Endothelial cell of umbilical vein (primary cell): Measurements from ENCODE around the gene PLEKHG5. TPM values are rescaled to one million over a fixed set of nuclear protein-coding genes. Genes with fewer than 3 reads are reported as not detected.
"Not testable (repeated sequence)": the region's sequence is repeated elsewhere in the genome, so short reads cannot be mapped to it uniquely, and the experiment has no call there.

Experiments used
- BruUV-seq: library from RNA; stranded (reverse); fragments of 400-500 nt; replicated peaks from 2 replicates; lab custom pipeline; 2021; lab: Mats Ljungman, UMichigan
- CTCF ChIA-PET: fragments of 300-600, 350-600 bp; sonication (Branson Sonifier 250); formaldehyde crosslinking; loops from one replicate; lab custom pipeline; 2021; ENCODE audit warnings: antibody characterized with exemption, inconsistent platforms; lab: Charles Lee
- POLR2A ChIA-PET: fragments of 300-600, 350-600 bp; sonication (Branson Sonifier 250); formaldehyde crosslinking; loops from one replicate; lab custom pipeline; 2021; ENCODE audit warnings: antibody characterized with exemption, inconsistent platforms; lab: Charles Lee
- DNase-seq: peaks from one replicate; pipeline ENCODE4 v3.0.0-alpha.2; 2011; ENCODE audit warnings: low read depth, low spot score
- FAIRE-seq: peaks from 2 replicates; lab custom pipeline; 2011; peaks lifted over from hg19 to GRCh38; lab: Jason Lieb, UNC
- H2AFZ ChIP-seq: 2 replicates; pipeline ENCODE4 v1.6.0; 2012; ENCODE audit warnings: low read depth, low read length, control low read depth, inconsistent platforms
- H3K27ac ChIP-seq: 2 replicates; pipeline ENCODE4 v1.5.1; 2011; ENCODE audit warnings: low read depth, mild to moderate bottlenecking, control low read depth, low read length, moderate library complexity; ENCODE audit not compliant: insufficient read depth
- H3K27me3 ChIP-seq, 2 experiments: 2 replicates each; pipeline versions ENCODE4 v1.6.0 to v1.6.1; 2011; ENCODE audit warnings: low read length in 2 of 2, mixed read lengths in 1 of 2; ENCODE audit not compliant: control insufficient read depth in 2 of 2, insufficient read depth in 2 of 2
- H3K36me3 ChIP-seq, 2 experiments: 2 replicates in 1 of 2; 3 replicates in 1 of 2; pipeline ENCODE4 v1.5.1; 2011; ENCODE audit warnings: low read length in 2 of 2, mild to moderate bottlenecking in 1 of 2, moderate library complexity in 1 of 2; ENCODE audit not compliant: control insufficient read depth in 2 of 2, insufficient read depth in 2 of 2; ENCODE audit errors: extremely low read depth in 1 of 2
- H3K4me1 ChIP-seq: 3 replicates; pipeline ENCODE4 v1.5.1; 2011; ENCODE audit warnings: mild to moderate bottlenecking, low read length; ENCODE audit not compliant: control insufficient read depth, insufficient read depth; ENCODE audit errors: extremely low read depth
- H3K4me2 ChIP-seq: 2 replicates; pipeline ENCODE4 v1.6.1; 2011; ENCODE audit warnings: low read length, control low read depth, mixed read lengths; ENCODE audit not compliant: insufficient read depth
- H3K4me3 ChIP-seq, 3 experiments: fragments of 200-600 bp in 1 of 3; sonication (generic), shearing (Covaris generic) in 1 of 3; replicated peaks in 1 of 3; 2 replicates each; pipeline ENCODE4 v1.5.1; 2011 to 2016; ENCODE audit warnings: control low read depth in 3 of 3, low read length in 3 of 3, mild to moderate bottlenecking in 2 of 3, inconsistent platforms in 1 of 3, low read depth in 1 of 3, moderate library complexity in 1 of 3; ENCODE audit not compliant: insufficient read depth in 1 of 3
- H3K79me2 ChIP-seq: 2 replicates; pipeline ENCODE4 v1.6.0; 2012; ENCODE audit warnings: low read length, inconsistent platforms; ENCODE audit not compliant: control insufficient read depth, insufficient read depth
- H3K9ac ChIP-seq: replicated peaks from 2 replicates; pipeline ENCODE3; 2011; ENCODE audit warnings: low read length, control low read depth; ENCODE audit not compliant: insufficient read depth; ENCODE audit errors: extremely low read depth
- H3K9me1 ChIP-seq: replicated peaks from 3 replicates; pipeline ENCODE4 v1.6.0; 2011; ENCODE audit warnings: mild to moderate bottlenecking, low read length; ENCODE audit not compliant: control insufficient read depth, insufficient read depth; ENCODE audit errors: extremely low read depth
- H3K9me3 ChIP-seq: replicated peaks from 2 replicates; pipeline ENCODE4 v1.5.1; 2012; ENCODE audit warnings: low read length, inconsistent platforms; ENCODE audit not compliant: control insufficient read depth, insufficient read depth
- H4K20me1 ChIP-seq: replicated peaks from 2 replicates; pipeline ENCODE3; 2011; ENCODE audit warnings: mild to moderate bottlenecking, low read length; ENCODE audit not compliant: control insufficient read depth, insufficient read depth; ENCODE audit errors: extremely low read depth
- CTCF ChIP-seq, 2 donors: IDR thresholded peaks; 1 replicate in 1 of 2; 2 replicates in 1 of 2; pipeline ENCODE4 v1.5.1; 2011; ENCODE audit warnings: low read length in 2 of 2, mild to moderate bottlenecking in 2 of 2, moderate library complexity in 2 of 2, control low read depth in 1 of 2, inconsistent platforms in 1 of 2, low read depth in 1 of 2; ENCODE audit not compliant: insufficient read depth in 1 of 2; ENCODE audit errors: extremely low read depth in 1 of 2
- POLR2A ChIP-seq: IDR thresholded peaks from 2 replicates; pipeline ENCODE4 v1.6.1; 2012; ENCODE audit warnings: low read depth, mild to moderate bottlenecking, control low read depth, low read length
- dilution Hi-C: fragments of 300-500 bp; cut with MboI; formaldehyde crosslinking; loops from one replicate; pipeline ENCODE4 v1.15.0; 2019; ENCODE audit warnings: low sequenced_read_pairs; ENCODE audit not compliant: extremely low pct_ligation_motif_present
- intact Hi-C: fragments of 100-400 bp; cut with micrococcal nuclease; formaldehyde crosslinking; loops from one replicate; pipeline ENCODE4 v1.10.0; 2022
- polyA plus RNA-seq, 4 experiments: library from polyadenylated mRNA; depleted of rRNA in 3 of 4; stranded (reverse) in 3 of 4; unstranded in 1 of 4; fragments of >200 nt; gene quantifications; 2 replicates each; pipeline versions ENCODE4 v1.2.1 to v1.2.3, GENCODE V29; 2011 to 2012; ENCODE audit warnings: missing spikeins in 1 of 4
- total RNA-seq: library from RNA; stranded (reverse); gene quantifications from 2 replicates; pipeline ENCODE4 v1.2.3, GENCODE V29; 2021

The PLEKHG5 gene
- total and polyA plus RNA-seq, 2 donors (not counting 3 experiments of a cell fraction or from before 2014, with no cell fraction given), result 30.6 to 56.9 TPM

GRCh38 chr1:6438047-6438525 lies 53.4 kb downstream of the PLEKHG5 start:
- Histone ChIP-seq H3K4me1 (no peaks in the 10 kb centered on the region), H3K27me3 (peaks cover 0 to 2% of the 10 kb centered on the region in 2 experiments), H3K9me3 (no peaks in the 10 kb centered on the region), H3K9me1 (no peaks in the 10 kb centered on the region), H3K4me2 (no peak overlapping the region), H3K9ac (no peak overlapping the region), H3K36me3 (no peaks in the 10 kb centered on the region), H3K79me2 (no peaks in the 10 kb centered on the region), H4K20me1 (no peaks in the 10 kb centered on the region), H2AFZ (no peak overlapping the region), H3K27ac (no peak overlapping the region), H3K4me3 (no peak overlapping the region)
- DNase-seq, result peak; percentile 57
- FAIRE-seq, result peak; percentile 85
- intact Hi-C loops, result loop anchor here (1.0 to 2.0 kb wide), 5 partner anchors 15 to 192 kb away; no protein-coding TSS in a partner anchor
- no TSS peak for BruUV-seq
- TF ChIP-seq POLR2A, result no peak
- peak; percentile 88 to 94 for TF ChIP-seq CTCF (IDR thresholded peaks at IDR 0.05; ENCODE audit: extremely low read depth in 1 of 2, insufficient read depth in 1 of 2, low read depth in 1 of 2, low read length in 2 of 2)
- dilution Hi-C loops, result no loop called here
- CTCF ChIA-PET, result interaction anchor here (0.6 to 10.3 kb wide), 42 partner anchors 8 to 1320 kb away, joined by 3 to 202 read pairs (median 5); partner anchors contain the start of genes ACOT7, ESPN, HES2 and PLEKHG5
- POLR2A ChIA-PET, result no interaction called here

GRCh38 chr1:6437012-6437700 lies 54.3 kb downstream of the PLEKHG5 start:
- BruUV-seq, H3K9me3 ChIP-seq, H3K4me2 ChIP-seq, H3K27ac ChIP-seq, H2AFZ ChIP-seq, H3K36me3 ChIP-seq, H3K4me1 ChIP-seq, H3K9me1 ChIP-seq, dilution Hi-C loops, intact Hi-C loops, DNase-seq, H3K27me3 ChIP-seq, H4K20me1 ChIP-seq, H3K79me2 ChIP-seq, H3K4me3 ChIP-seq, POLR2A ChIA-PET, H3K9ac ChIP-seq: not testable (repeated sequence)
- TF ChIP-seq CTCF (IDR thresholded peaks at IDR 0.05; ENCODE audit: extremely low read depth in 1 of 2, insufficient read depth in 1 of 2, low read depth in 1 of 2, low read length in 2 of 2), result peak; percentile 22 to 48
- peak; percentile 52 for FAIRE-seq
- CTCF ChIA-PET, result interaction anchor here (0.6 to 10.3 kb wide), 43 partner anchors 7 to 1321 kb away, joined by 3 to 202 read pairs (median 5); partner anchors contain the start of genes ACOT7, ESPN, HES2 and PLEKHG5

- DNase-seq, H3K9ac ChIP-seq, H3K79me2 ChIP-seq, H3K36me3 ChIP-seq, H3K9me3 ChIP-seq, H2AFZ ChIP-seq, H4K20me1 ChIP-seq, H3K27me3 ChIP-seq, POLR2A ChIA-PET, H3K9me1 ChIP-seq, H3K27ac ChIP-seq, H3K4me1 ChIP-seq, intact Hi-C loops, dilution Hi-C loops, H3K4me2 ChIP-seq, BruUV-seq, H3K4me3 ChIP-seq: not testable (repeated sequence)
- FAIRE-seq, result peak; percentile 49
- CTCF ChIA-PET, result interaction anchor here (1.1 to 10.3 kb wide), 9 partner anchors 13 to 211 kb away, joined by 3 to 202 read pairs (median 36); partner anchors contain the start of genes ESPN and HES2
Measured at GRCh38 chr1:6436277-6436676, 55.2 kb downstream of the PLEKHG5 start.
